ENCODE measurements around the gene GPR87.

The GPR87 gene

DNA sequence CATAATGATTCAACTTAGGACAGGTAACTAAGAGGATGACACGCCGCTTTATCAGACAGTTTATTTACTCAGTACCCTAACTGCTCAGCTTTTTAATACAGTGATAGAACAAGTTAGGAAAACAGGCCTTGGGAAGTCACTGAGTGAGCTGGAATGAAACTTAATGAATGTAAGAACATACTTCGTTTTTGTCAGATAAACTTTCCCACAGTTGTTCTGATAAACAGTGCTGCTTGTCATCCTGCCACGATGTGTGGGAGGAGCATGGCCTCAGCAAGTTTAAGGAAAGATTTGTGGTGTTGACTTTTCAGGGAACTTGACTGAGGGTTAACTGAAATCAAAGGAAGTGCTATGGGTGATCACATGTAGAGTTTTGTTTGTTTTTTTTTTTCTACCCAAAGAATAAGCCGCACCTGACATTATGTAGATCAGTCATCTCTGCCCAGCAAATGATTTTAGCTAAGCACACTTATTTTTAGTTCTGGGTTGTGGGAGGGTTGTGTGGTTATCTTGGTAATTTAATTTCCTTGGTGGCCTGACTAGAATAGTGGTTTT, 32.6 kb downstream of the GPR87 start:
- DNase-seq (ENCODE audit: extremely low spot score) = no peak

DNA sequence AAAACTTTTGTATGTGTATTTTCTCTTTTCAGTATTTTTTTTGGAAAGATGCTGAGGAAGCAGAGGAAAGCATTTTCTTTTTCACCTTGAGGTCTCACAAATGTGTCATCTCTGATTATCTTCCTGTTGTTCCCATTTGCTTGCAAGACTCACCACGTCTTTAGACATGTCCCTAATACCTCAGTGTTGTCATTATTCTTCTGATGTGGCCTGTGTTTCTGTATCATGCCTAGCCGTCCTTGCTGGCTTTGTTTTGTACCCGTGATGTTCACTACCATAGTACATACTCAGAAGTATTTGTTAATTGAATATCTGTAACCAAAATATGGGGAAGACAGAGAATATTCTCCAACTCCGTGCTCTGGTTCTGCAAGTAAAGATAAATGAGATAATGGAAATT, 33.2 kb downstream of the GPR87 start:
- ChIA-PET POLR2A (no interaction called here), CTCF (interaction anchor here (0.9 to 9.1 kb wide), 8 partner anchors 43 to 189 kb away, joined by 3 to 120 read pairs (median 4); no protein-coding TSS in a partner anchor)
- DNase-seq (ENCODE audit: extremely low spot score) = no peak
- TF ChIP-seq, protein P1, sequence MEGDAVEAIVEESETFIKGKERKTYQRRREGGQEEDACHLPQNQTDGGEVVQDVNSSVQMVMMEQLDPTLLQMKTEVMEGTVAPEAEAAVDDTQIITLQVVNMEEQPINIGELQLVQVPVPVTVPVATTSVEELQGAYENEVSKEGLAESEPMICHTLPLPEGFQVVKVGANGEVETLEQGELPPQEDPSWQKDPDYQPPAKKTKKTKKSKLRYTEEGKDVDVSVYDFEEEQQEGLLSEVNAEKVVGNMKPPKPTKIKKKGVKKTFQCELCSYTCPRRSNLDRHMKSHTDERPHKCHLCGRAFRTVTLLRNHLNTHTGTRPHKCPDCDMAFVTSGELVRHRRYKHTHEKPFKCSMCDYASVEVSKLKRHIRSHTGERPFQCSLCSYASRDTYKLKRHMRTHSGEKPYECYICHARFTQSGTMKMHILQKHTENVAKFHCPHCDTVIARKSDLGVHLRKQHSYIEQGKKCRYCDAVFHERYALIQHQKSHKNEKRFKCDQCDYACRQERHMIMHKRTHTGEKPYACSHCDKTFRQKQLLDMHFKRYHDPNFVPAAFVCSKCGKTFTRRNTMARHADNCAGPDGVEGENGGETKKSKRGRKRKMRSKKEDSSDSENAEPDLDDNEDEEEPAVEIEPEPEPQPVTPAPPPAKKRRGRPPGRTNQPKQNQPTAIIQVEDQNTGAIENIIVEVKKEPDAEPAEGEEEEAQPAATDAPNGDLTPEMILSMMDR (IDR thresholded peaks at IDR 0.05; ENCODE audit: control extremely low read depth, extremely low read depth, low read depth, missing control alignments) = no peak

More for the DNA sequence above, 32.6 kb downstream of the GPR87 start:
- TF ChIP-seq, protein P1 (IDR thresholded peaks at IDR 0.05; ENCODE audit: control extremely low read depth, extremely low read depth, low read depth, missing control alignments) = no peak
- ChIA-PET POLR2A (no interaction called here), CTCF (interaction anchor here (0.6 to 5.7 kb wide), 10 partner anchors 16 to 553 kb away, joined by 3 to 33 read pairs (median 4); no protein-coding TSS in a partner anchor)

DNA sequence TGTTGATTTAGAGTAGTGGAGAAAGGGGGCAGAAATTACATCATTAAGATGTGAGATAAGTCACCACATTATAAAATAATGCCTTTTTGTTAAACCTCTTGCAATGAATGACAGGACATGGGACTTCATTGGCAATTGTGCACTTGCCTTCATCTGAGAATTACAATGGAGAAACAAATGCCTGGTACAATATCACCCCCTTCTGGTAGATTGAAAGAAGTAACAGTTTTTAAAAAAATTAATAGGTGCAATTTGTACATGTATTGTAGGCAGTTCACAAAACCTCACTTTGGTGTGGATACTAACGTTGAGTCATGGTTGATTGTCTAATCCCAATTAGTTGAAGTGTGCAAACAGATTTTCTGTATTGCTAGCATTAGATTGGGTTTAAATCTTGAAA, 33.7 kb downstream of the GPR87 start:
- ChIA-PET POLR2A (no interaction called here), CTCF (interaction anchor here (0.7 to 9.1 kb wide), 22 partner anchors 15 to 188 kb away, joined by 3 to 120 read pairs (median 4); partner anchors contain the start of gene GPR171)
- peak; percentile 50 for DNase-seq (ENCODE audit: extremely low spot score)
- TF ChIP-seq, protein P1 (IDR thresholded peaks at IDR 0.05; ENCODE audit: control extremely low read depth, extremely low read depth, low read depth, missing control alignments) = peak; percentile 50

DNA sequence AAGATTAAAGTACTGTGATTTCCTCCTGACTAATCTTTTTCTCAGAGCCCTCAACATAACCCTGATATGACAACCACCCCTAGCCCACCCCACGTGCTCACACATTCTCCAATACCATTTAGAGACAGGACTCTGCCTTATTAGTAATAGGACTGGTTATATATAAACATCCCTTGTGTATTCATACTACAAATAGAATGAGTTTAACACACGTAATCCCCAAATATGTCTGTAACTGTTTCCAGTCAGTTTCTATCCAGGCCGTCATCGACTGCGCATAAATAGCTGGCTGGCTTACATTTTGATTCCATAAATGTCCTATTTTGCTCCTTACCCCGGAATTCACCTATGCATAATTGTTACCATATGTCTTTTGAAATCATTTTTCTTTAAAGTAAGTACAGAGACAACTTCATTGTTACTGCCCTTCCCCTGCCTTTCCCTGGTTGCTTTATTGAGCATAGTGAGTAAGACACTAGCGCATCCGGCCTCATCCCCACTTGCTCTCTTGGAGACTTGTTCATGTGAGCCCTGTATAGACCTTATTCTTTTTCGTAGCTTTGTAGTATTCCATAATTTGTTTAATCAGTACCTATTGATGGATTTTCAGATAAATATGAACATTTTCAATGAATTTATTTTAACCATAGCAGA, 34.8 kb downstream of the GPR87 start:
- ChIA-PET POLR2A (no interaction called here), CTCF (interaction anchor here (0.7 to 9.1 kb wide), 16 partner anchors 14 to 126 kb away, joined by 3 to 120 read pairs (median 6); partner anchors contain the start of gene GPR171)
- DNase-seq (ENCODE audit: extremely low spot score) = no peak
- TF ChIP-seq, protein P1 (IDR thresholded peaks at IDR 0.05; ENCODE audit: control extremely low read depth, extremely low read depth, low read depth, missing control alignments) = no peak

DNA sequence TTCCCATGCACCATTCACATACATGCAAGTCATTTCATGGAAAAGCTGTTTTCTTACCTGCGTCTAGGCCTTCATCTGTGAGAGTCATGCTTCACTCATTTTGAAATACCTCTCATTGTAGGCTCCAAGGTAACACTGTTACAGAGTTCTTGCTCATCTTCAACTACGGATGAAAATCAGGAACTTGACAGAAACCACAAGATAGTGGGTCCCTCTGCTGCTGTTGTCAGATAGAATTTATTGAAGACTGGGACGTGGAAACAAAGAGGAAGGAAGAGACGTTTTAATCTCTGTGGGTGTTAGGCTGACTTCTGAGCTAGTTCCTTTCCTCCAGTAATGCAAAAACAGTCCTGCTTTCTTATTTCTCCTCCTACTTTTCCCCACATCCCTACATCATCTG, 38.4 kb downstream of the GPR87 start, which contains the start of gene P2RY14:
Gene P2RY14, minus strand, starts transcription at position 313 of the 400 bp plus-strand sequence. CDS start 64,226 bp downstream, outside the sequence.
- DNase-seq (ENCODE audit: extremely low spot score) = no peak
- POLR2A ChIA-PET = no interaction called here
- CTCF ChIA-PET = interaction anchor here (0.8 to 9.1 kb wide), 9 partner anchors 9 to 133 kb away, joined by 3 to 120 read pairs (median 6); no protein-coding TSS in a partner anchor
- TF ChIP-seq, protein P1 (IDR thresholded peaks at IDR 0.05; ENCODE audit: control extremely low read depth, extremely low read depth, low read depth, missing control alignments) = no peak

DNA sequence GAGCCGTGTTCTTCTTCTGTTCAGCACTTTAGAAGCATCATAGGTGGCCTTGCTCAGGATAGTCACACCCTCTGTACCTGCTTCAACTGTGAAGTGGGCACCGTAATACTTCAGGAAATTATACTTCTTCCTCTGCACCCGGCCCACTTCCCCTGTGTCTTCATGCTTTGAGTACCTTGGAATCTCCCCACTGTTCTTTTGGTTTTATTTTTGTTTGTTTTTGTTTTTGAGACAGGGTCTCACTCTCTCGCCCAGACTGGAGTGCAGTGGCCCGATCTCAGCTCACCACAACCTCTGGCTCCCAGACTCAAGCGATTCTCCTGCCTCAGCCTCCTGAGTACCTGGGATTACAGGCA, 40.0 kb downstream of the GPR87 start:
- POLR2A ChIA-PET = no interaction called here
- TF ChIP-seq, protein P1 (IDR thresholded peaks at IDR 0.05; ENCODE audit: control extremely low read depth, extremely low read depth, low read depth, missing control alignments) = no peak
- CTCF ChIA-PET = interaction anchor here (0.7 to 9.1 kb wide), 9 partner anchors 9 to 198 kb away, joined by 3 to 120 read pairs (median 5); no protein-coding TSS in a partner anchor
- no peak for DNase-seq (ENCODE audit: extremely low spot score)

All from GM10248 (cell line).